Measurements from ENCODE around the gene KPTN. TPM values are rescaled to one million over a fixed set of nuclear protein-coding genes. Genes with fewer than 3 reads are reported as not detected.
A peak's percentile ranks its signal among the peaks of the same experiment; 100 is the strongest.

KPTN gene
- polyA plus RNA-seq, 3 donors = 9.5 to 9.7 (median 9.5) TPM

DNA sequence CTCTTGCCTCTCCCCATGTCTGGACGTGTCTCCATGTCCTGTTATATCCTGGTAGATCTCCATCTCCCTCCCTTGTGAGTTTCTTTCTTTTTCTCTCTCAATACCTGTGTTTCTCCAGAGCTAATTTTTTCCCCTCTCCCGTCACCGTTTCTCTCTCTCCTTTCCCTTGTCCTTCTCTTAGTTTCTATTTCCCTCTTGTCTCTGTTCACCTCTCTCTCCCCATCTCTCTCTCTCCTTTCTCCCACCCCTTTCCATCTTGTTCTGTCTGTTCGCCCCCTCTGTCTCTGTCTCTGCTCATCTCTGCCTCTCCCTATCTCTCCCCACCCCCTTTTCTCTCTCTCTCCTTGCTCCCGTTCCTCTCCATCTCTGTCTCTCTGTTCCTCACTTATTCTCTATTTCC lies 25.3 kb downstream of the KPTN start:
- intact Hi-C loops (cut with micrococcal nuclease) = no loop called here
- Histone ChIP-seq H3K4me2 (replicated peaks; ENCODE audit: extremely low read depth, low read length, poor library complexity, severe bottlenecking) (no peak overlapping the region), H3K4me1 (ENCODE audit: control insufficient read depth in 1 of 2, insufficient read depth in 2 of 2, low read length in 2 of 2) (no peaks in the 10 kb centered on the region), H3K79me2 (ENCODE audit: insufficient read depth, low read length) (no peaks in the 10 kb centered on the region), H3K4me3 (replicated peaks in 1 of 3; ENCODE audit: low read depth in 2 of 3, low read length in 3 of 3) (no peak overlapping the region), H3K27me3 (ENCODE audit: control insufficient read depth in 2 of 2, insufficient read depth in 2 of 2, low read length in 2 of 2) (peaks cover 28 to 51% of the 10 kb centered on the region in 2 donors), H3K27ac (ENCODE audit: low read depth in 1 of 2, low read length in 2 of 2) (no peak overlapping the region), H3K9ac (ENCODE audit: insufficient read depth, low read length, poor library complexity, severe bottlenecking) (no peak overlapping the region), H2AFZ (ENCODE audit: insufficient read depth, low read depth, low read length, poor library complexity, severe bottlenecking) (no peak overlapping the region), H3K36me3 (replicated peaks in 1 of 2; ENCODE audit: control insufficient read depth in 1 of 2, insufficient read depth in 2 of 2, low read length in 2 of 2) (no peaks in the 10 kb centered on the region), H3K9me3 (replicated peaks in 1 of 2; ENCODE audit: control insufficient read depth in 1 of 2, insufficient read depth in 1 of 2, low read length in 2 of 2) (peaks cover 9 to 19% of the 10 kb centered on the region in 2 donors), H4K20me1 (ENCODE audit: insufficient read depth, low read length) (no peaks in the 10 kb centered on the region)
- peaks cover 2% of the 10 kb centered on the region for H3K4me1 Mint-ChIP-seq
- 33% methylated on average over 5 of the region's 5 CpGs for WGBS (ENCODE audit: insufficient coverage)
- peaks cover 2 to 20% (median 14%) of the 10 kb centered on the region in 7 donors for H3K9me3 Mint-ChIP-seq
- H3K27ac Mint-ChIP-seq = no peak overlapping the region
- DNase-seq = no peak
- H3K36me3 Mint-ChIP-seq = no peaks in the 10 kb centered on the region
- no peak overlapping the region for H3K4me3 Mint-ChIP-seq
- peaks cover 21 to 42% (median 40%) of the 10 kb centered on the region in 3 donors for H3K27me3 Mint-ChIP-seq (ENCODE audit: low read depth in 3 of 3)
- TF ChIP-seq CTCF (IDR thresholded peaks at IDR 0.05) = no peak

GRCh38 chr19:47456721-47457474 lies 27.1 kb downstream of the KPTN start:
- peaks cover 28 to 51% of the 10 kb centered on the region in 2 donors for H3K27me3 ChIP-seq (ENCODE audit: control insufficient read depth in 2 of 2, insufficient read depth in 2 of 2, low read length in 2 of 2)
- H3K4me2 ChIP-seq (replicated peaks; ENCODE audit: extremely low read depth, low read length, poor library complexity, severe bottlenecking) = no peak overlapping the region
- TF ChIP-seq CTCF (IDR thresholded peaks at IDR 0.05) = no peak
- intact Hi-C loops (cut with micrococcal nuclease) = no loop called here
- H3K9ac ChIP-seq (ENCODE audit: insufficient read depth, low read length, poor library complexity, severe bottlenecking) = no peak overlapping the region
- no peak overlapping the region for H2AFZ ChIP-seq (ENCODE audit: insufficient read depth, low read depth, low read length, poor library complexity, severe bottlenecking)
- peaks cover 2% of the 10 kb centered on the region for H3K4me1 Mint-ChIP-seq
- H3K9me3 ChIP-seq (replicated peaks in 1 of 2; ENCODE audit: control insufficient read depth in 1 of 2, insufficient read depth in 1 of 2, low read length in 2 of 2) = peaks cover 9 to 19% of the 10 kb centered on the region in 2 donors
- H3K27ac ChIP-seq (ENCODE audit: low read depth in 1 of 2, low read length in 2 of 2) = no peak overlapping the region
- H3K4me3 Mint-ChIP-seq = peak overlapping the region in 1 of 2 donors; percentile 68
- no peak for DNase-seq
- no peaks in the 10 kb centered on the region for H3K79me2 ChIP-seq (ENCODE audit: insufficient read depth, low read length)
- H3K9me3 Mint-ChIP-seq = peaks cover 2 to 20% (median 14%) of the 10 kb centered on the region in 7 donors
- H3K27me3 Mint-ChIP-seq (ENCODE audit: low read depth in 3 of 3) = peaks cover 18 to 48% (median 44%) of the 10 kb centered on the region in 3 donors
- H4K20me1 ChIP-seq (ENCODE audit: insufficient read depth, low read length) = no peaks in the 10 kb centered on the region
- H3K27ac Mint-ChIP-seq = no peak overlapping the region
- H3K4me3 ChIP-seq (replicated peaks in 1 of 3; ENCODE audit: low read depth in 2 of 3, low read length in 3 of 3) = no peak overlapping the region
- 28% methylated on average over 77 of the region's 77 CpGs for WGBS (ENCODE audit: insufficient coverage)
- H3K4me1 ChIP-seq (ENCODE audit: control insufficient read depth in 1 of 2, insufficient read depth in 2 of 2, low read length in 2 of 2) = no peaks in the 10 kb centered on the region
- no peaks in the 10 kb centered on the region for H3K36me3 ChIP-seq (replicated peaks in 1 of 2; ENCODE audit: control insufficient read depth in 1 of 2, insufficient read depth in 2 of 2, low read length in 2 of 2)
- H3K36me3 Mint-ChIP-seq = no peaks in the 10 kb centered on the region
